Measurements from ENCODE around the gene SLC9A9.

- TF ChIP-seq CTCF (IDR thresholded peaks at IDR 0.05; ENCODE audit: low read depth, low read length, missing input control) (no peak), TAF1 (conservative IDR thresholded peaks at IDR 0.05) (no peak), ZBTB33 (IDR thresholded peaks at IDR 0.05) (no peak), RAD21 (IDR thresholded peaks at IDR 0.05) (no peak)
These were observed 508.8 kb downstream of the SLC9A9 start for GRCh38 chr3:143339451-143339850.
